Sigmoid colon (tissue), 4 donors: ENCODE measurements around the gene GPC5.

Experiments used
- CTCF ChIP-seq, 4 experiments: fragments of 450-650 bp in 3 of 4; fragments of 200-600 bp in 1 of 4; IDR thresholded peaks; one replicate each; pipeline ENCODE4 v1.5.1; 2016 to 2019; ENCODE audit warnings: antibody characterized with exemption in 4 of 4, mild to moderate bottlenecking in 3 of 4, moderate library complexity in 2 of 4
- EP300 ChIP-seq, 4 donors: sonication (generic); formaldehyde crosslinking; IDR thresholded peaks; one replicate each; pipeline ENCODE4 v1.6.1; 2017; ENCODE audit warnings: antibody characterized with exemption in 4 of 4
- POLR2A ChIP-seq, 2 donors: fragments of 450-650 bp; IDR thresholded peaks; one replicate each; pipeline ENCODE4 v1.6.1; 2016; ENCODE audit warnings: antibody characterized with exemption in 2 of 2, mild to moderate bottlenecking in 2 of 2, moderate library complexity in 2 of 2

GRCh38 chr13:91748416-91749089 lies 350.1 kb downstream of the GPC5 start:
- TF ChIP-seq CTCF (IDR thresholded peaks at IDR 0.05): no peak
- TF ChIP-seq EP300 (IDR thresholded peaks at IDR 0.05): no peak
- TF ChIP-seq POLR2A (IDR thresholded peaks at IDR 0.05): no peak
